Middle frontal gyrus (tissue), 1 donor: Measurements from ENCODE around the gene BRPF3.

Source experiments
- DNase-seq: peaks from one replicate; pipeline ENCODE4 v3.0.0-alpha.2; 2015; ENCODE audit warnings: low spot score; ENCODE audit errors: extremely low spot score

Gene BRPF3

DNA sequence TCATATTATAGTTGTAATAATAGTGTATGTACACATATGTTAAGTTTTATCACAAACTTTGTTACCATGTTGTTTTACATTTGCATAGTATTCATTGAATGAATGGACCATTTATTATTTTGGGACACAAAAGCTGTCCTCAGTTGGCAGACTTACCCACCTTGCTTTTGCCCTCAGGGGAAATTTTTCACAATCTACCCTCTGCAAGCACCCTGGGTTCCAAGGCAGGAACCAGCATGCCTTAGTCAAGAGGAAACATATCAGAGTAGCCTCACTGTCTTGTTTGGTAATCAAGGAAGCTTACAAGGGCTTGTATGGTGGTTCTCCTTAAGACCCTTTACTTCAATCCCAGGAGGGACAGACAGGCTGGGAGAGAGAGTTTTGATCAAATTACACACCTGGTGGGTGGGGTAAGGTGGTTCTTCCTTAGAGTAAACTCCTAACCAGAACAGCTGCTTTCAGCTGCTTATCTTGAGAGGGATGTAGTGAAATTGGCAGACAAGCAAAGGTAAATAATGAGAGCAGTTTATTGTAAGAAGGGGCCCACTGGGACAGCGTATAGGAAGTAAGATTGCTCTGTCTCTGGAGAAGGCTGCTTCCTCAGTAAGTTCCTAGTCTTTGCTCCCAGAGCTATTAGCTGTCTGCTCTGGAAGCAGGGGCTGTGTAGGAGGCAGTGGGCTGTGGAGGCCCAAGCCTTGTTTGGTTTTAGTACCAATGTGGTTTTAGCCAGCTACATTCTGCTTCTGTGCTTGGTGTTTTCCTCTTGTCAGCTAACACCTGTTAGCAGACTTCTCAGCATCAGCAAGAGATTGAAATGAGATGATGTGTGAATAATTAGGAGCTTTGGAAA, 31.1 kb downstream of the BRPF3 start:
- DNase-seq = no peak

DNA sequence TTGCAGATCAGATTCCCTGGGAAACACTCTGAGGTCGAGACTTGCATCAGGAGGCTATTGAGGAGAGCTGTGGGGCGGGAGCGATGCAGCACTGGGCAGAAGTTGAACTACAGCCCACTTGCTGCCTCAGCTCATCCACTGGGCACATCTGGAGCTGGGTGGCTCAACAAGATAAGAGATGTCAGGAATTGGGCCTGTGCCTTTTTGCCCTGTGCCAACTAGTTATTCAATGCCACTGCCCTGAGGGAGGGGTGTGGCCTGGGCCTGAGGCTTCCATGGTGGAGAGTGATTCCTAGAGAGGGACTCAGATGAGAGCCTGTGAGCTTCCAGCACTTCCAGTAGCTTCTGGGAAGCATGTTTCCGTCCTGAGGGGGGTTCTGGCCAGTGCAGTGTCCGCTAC, 32.7 kb downstream of the BRPF3 start:
- no peak for DNase-seq

DNA sequence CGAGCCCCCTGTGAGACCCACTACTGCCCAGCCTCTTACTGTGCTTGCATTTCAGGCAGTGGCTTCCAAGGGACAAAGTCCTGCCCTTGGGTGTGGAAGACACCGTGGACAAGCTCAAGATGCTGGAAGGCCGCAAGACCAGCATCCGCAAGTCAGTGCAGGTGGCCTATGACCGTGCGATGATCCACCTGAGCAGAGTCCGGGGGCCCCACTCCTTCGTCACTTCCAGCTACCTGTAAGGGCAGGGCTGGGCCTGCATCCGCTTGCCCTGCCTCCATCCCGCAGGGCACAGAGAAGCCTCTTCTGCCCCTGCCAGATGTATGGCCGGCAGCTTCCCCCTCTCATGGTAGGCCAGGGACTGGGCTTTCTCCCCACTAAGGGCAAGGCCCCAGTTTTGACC, 33.8 kb downstream of the BRPF3 start:
- no peak for DNase-seq

DNA sequence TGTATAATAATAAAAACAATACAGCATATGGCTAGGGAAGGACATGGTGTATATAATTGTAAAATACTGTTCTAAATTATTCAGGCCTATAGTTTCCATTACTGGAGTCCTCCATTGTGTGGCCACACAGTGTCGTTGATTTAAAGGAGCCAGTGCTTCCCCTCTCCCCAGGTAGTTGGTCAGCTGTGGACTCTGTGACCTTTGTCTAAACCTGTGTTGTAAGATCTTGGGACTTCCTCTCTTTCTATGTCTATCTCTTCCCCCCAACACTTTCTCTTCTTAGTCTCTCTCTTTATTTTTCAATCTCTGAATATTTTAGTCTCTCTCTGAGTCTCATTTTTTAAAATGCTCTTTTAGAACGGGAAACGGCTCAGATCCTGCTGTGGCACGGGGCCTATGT, 35.6 kb downstream of the BRPF3 start:
- DNase-seq = no peak

DNA sequence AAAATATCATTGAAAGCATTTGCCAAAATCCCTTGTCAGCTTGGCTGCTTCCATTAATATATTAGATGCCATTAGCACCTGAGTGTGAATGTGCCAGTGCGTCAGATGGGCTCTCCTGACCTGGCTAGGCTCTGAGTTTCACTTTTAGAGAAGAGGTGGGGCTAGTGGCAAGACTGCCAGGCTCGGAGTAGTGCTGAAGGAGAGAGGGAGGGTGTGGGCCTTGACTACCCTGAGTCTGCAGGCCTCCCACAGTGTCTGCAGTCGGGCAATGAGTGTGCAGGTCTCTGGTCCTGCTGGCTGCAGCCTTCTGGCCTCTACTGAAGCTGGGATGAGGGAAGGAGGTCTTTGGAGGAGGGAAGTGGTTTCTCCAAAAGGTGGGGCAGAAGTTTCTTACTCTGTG, 38.8 kb downstream of the BRPF3 start:
- no peak for DNase-seq

DNA sequence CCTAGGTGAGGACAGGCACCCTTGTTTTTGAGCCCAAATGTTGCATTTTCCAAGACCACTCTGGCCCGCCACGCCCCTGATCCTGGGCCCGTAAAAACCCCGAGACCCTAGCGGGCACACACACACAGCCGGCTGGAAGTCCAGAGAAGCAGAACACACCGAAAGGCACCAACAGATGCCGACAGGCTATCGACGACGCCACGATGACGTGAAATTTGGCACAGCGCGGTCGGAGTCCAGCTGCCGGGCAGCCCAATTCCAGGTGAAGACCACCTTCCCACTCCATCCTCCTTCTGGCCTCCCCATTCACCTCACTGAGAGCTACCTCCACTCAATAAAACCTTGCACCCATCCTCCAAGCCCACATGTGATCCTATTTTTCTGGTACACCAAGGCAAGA, 39.3 kb downstream of the BRPF3 start:
- DNase-seq = no peak

DNA sequence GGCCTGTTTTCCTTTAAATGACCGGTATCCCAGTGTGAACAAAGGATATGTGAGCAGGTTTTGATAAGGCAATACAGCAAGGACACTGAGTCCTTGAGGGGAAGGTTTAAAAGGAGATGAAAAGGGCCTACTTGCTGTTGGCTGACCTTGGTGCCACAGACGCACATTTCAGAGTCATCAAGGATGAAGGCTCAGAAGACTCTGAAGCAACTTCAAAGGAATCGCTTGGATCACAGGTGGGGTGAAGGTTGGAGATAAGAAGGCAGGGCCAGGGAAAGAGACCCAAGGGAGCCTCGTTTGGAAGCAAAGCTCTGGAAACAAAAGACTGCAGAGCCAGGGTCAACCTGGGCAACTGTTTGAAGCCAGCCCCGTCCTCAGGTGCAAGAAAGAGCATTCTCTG, 43.2 kb downstream of the BRPF3 start:
- DNase-seq = no peak

DNA sequence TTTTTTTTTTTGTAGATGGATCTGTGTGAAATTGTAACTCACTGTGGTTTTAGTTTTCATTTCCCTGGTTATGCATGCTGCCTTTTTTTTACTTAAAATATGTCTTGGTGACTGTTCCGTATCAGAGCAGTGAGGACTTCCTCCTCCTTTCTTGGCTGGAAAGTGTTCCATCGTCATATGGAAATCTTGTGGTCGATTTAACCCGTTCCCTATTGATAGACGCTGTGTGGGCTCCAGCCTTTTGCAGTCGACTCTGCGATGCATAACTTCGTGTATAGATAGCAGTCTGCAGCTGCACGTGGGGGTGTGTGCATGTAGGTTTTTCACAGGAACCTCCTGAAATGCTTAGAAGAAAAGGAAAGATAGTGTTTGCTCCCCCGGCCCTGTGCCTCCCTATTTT, 45.2 kb downstream of the BRPF3 start:
- peak; percentile 59 for DNase-seq

DNA sequence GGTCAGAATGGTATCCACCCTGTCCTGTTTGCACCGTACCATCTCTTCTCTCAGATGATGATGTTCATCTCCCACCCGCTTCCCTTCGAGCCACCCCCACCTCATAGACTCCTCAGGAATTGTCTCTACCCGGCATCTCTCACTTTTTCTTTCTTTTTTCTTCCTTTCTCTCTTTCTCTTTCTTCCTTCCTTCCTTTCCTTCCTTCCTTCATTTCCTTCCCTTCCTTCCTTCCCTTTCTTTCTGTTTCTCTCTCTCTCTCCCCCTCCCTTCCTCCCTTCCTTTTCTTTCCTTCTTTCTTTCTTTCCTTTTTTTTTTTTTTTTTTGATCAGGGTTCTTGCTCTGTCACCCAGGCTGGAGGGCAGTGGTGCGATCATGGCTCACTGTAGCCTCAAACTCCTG, 45.6 kb downstream of the BRPF3 start:
- DNase-seq = no peak

DNA sequence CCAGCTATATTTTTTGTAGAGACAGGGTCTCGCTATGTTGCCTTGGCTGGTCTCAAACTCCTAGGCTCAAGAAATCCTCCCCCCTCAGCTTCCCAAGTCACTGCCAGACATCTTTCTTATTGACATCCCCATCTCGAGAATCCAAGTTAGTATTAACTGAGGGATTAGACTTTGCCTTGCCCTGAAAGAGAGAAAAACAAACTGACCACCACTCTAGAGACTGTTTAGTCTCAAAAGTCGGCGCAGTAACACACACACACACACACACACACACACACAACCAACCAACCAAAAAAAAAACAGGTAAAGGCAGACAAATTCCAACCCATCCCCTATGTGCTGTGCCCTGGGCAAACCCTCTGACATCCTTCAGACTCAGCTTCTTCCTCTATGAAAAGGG, 46.1 kb downstream of the BRPF3 start:
- DNase-seq = no peak

DNA sequence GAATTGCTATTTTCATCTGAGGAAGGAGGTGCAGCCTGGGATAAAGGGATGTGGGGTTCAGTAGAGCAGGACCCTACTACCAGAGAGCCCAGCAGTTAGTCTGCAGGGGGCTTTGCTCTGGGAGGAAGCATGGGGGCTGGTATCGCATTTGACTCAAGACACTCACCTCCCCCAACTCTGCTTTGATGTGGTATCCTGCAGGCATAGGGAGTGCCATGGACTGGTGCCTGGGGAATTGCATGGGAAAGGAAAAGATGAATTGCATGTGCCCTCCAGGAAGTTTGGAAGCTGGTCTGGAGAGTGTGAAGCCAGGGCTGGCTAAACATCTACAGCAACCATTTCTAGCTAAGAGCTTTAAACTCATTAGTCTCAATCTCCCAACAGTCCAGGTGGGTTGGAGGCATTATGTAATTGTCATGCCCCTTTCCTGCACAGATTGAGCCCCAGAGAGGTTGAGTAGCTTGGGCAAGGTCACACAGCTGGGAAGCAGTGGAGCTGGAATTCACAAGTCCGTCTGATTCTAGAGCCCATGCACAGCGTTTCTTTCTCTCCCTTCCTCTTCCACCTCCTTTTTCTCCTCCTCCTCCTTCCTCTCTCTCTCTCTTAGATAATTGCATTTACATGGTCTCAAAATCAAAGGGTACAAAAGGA, 47.1 kb downstream of the BRPF3 start:
- no peak for DNase-seq

DNA sequence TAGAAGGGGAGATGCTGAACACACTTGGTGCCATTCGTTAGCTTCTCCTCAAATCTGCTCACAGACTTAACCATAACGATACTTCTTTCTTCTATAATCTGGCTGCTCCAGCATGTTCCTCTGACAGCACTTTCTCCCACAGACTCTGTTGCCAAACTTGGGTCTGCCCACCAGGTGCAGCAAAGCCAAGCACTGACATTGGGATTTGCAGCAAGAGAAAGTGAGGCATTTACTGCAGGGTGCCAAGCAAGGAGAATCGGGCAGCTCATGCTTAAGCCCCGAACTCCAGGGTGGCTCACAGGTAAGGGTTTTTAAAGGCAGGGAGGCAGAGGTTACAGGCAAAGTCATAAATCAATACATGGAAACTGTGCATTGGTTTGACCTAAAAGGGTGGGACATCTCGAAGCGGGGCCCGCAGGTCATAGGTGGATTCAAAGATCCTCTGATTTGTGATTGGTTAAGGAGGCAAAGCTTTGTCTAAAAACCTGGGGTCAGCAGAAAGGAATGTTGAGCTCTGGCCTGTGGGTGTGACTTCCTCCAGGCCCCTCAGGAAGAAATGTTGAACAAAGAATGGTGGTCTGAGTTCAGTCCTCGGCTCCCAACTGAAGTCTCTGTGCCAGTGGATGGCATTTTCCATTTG, 48.2 kb downstream of the BRPF3 start:
- no peak for DNase-seq

DNA sequence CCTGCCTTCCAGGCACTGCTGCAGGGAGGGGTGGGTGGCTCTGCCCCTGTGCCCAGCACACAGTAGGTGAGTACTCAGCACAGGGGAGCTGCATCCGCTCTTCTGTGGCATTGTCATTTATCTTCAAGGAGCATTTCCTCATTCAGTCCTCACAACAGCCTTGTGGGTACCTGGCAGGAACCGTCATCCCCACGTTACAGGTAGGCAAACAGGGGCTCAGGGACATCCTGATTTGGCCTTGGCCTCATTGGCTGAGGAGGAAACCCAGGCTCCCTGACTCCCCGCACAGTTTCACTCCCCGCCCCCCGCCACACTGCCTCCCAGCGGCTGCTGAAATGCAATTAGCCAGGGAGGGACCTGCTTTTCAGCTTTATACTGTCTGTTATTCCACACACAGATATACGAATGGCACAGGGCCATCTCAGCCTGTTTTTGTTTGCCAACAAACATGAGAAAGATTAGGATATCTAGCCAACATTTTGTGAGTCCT, 49.1 kb downstream of the BRPF3 start:
- no peak for DNase-seq

DNA sequence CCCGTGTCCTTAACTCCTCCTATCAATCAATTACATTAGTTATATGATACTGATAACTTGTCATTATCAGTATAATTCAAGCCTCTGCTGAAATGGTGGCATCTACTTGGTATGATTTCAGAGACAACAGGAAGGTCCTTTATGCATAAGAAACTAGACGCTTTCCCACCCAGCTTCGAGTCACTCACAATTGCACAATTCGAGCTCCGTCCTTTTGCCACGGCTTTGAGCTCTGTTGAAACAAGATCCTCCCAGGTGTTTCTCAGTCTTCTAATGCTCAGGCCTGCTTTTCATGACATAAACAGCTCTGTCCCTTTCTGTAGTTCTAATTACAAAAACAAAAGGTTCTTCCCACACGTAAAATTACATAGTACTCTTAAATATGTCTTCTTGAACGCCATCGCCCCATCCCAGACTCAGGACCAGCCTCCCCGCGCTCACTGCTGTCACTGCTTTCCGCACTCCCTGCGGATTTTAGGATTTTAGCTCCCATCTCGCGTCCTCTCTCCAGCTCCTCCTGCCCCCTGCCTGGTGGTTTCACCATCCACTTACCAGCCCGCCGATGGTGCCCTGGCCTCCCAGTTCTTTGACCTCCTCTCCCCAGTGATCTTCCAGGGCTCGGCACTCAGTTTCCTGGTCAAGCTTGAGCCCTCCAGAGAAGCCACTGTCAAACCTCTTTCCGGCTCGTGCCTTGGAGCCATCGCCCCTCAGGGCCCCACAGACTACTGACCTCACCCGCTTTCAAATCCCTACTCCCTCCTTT, 50.1 kb downstream of the BRPF3 start:
- no peak for DNase-seq

DNA sequence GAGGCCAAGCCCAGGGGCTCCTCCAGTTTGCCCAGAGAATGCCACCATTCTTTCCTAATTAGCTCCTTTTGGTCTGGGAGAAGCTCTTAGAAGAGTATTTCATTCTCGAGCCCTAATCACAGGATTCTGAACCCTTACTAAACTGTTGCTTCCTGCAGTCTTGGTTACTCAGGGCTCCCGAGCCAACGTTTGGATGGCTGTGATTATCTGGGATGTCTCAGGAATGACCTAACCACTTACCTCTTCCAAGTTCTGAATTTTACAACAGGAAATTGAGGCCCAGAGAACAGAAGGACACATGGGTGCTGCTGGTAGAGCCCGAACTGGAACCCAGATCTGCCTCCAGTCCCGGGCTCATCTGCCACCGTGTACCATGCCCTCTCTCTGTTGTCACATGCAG, 51.1 kb downstream of the BRPF3 start:
- DNase-seq = no peak

DNA sequence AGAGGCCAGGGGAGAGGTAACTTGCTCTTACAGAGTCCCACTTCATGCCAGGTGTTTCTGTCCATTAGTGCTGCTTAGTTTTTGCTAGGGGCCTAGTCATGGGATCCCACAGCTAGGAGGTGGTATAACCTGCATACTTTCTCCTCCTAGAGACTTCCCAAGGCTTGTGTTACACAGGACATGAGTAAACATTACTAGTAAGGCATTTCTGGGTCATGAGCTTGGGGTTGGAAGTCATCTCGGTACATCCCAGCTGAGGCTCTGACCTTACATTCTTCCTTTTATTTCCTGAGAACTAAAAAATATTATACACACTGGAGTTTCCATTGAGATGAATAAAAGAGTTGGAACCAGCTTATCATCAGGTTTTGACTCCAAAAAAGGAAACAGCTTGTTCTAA, 52.4 kb downstream of the BRPF3 start:
- no peak for DNase-seq

DNA sequence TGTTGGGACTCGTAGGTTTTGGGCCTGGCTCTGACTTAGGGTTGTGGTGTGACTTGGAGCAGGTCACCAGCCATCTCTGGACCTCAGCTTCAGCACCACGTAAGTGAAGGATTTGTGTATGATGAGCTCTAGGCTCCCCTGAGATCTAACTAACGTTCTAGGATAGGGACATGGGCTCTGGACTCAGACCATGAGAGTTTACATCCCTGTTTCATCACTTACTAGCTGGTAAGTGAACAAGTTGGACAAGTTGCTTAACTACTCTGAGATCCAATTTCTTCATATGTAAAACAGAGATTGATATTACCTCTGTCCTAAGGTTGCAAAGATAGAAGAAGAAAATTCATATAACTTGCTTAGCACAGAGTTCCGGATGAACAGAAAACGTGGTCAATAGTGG, 53.0 kb downstream of the BRPF3 start:
- no peak for DNase-seq

DNA sequence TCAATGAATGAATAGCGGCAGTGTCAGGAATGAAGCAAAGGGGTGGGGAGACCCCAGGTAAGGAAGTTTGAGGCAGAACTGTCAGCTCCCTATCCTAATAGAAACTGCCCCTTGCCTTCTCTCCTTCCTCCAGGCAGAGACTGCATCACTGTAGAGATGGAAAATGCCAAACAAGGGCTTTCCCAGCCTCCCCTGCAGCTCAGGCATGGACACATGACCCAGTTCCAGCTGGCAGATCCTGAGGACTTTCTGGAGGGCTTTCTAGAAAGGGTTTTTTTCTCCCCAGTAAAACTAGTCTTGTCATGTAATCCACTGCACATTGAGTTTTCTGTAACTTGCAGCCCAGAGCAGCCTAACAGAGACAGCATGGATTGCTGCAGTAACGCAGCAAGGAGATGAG, 55.5 kb downstream of the BRPF3 start:
- no peak for DNase-seq

DNA sequence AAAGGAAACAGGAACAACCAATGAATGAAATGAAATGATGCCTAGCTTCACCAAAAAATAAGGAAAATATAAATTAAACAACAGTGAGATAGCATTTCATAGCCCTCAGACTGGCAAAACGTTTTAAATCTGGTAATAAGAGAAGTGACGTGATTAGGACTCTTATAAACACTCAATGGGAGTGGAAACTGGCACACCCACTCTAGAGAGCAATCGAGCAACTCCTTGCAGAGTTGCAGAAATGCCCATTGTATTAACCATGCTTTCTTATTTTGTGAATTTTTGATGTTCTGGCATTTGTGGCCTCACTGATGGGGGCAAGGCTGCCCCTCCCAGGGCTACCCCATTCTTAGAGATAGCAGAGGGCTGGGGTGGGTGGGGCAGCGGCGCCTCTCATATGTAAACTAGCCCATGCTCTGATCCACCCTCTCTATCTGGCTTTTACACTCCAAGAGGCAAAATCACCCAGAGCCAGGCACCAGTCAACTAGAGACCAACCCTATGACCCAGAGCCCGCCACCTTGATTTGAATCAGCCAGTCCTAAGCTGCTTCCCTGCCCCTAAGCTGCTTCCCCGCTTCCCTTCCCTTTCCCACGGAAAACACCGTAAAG, 67.0 kb downstream of the BRPF3 start:
- no peak for DNase-seq

DNA sequence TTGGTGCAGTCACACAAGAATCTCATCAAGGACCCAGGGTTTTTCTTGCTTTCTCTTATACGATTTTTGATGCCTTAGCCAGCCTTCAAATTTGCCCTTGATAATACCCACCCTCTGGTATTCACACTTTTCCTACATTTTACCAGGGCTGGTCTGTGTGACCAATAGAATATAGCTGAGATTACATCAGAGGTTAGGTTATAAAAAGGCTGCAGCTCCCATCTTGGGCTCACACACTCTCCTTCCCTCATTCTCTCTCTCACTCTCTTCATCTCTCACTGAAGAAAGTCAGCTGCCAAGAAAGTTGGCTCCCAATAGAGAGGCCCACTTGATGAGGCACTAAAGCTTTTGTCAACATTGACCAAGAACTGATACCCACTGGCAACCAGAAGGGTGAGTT, 69.2 kb downstream of the BRPF3 start:
- no peak for DNase-seq

DNA sequence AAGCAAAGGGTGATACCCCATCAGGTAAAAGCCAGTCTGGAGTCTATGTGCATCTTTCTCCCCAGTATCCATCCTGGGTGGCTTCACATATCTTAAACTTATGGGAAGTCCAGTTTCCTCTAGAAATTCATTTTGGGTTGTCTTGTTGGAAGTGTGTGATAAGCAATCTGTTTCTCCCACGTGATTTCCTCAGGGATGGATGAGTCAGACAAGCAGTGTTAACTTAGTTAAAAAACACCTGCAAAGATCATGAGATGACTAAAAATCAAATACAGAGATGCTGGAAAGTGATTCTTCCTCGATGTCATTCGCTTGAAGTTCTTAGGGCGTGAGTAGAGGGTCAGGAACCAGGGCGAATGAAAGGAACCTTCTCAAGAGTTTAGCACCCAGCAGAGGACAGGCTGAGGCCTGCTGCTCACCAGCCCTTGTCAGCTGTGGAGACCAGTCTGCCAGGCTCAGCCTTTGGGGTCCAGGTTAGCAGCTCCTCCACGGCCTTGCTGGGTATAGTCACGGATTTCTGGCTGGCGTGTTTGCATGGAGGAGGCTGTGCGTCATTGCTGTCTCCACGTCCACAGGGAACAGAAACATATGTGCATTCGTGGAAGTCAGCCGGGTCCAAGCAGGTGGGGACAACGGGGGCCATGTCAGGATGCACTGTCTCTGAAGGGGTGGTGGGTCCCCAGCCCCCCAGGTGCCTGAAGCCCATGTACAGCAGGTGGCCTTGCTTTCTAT, 70.5 kb downstream of the BRPF3 start:
- DNase-seq = peak; percentile 16
